Ovary (tissue), 9 donors: Measurements from ENCODE around the gene STX1A. TPM values are rescaled to one million over a fixed set of nuclear protein-coding genes. Genes with fewer than 3 reads are reported as not detected.

Experiments used
- DNase-seq, 5 donors: peaks; one replicate each; pipeline ENCODE4 v3.0.0-alpha.2; 2019 to 2020
- H3K27ac ChIP-seq, 2 donors: fragments of 200-600 bp; one replicate each; pipeline versions ENCODE4 v1.5.1 to v1.8.0; 2019 to 2022
- H3K27me3 ChIP-seq: fragments of 200-600 bp; one replicate; pipeline ENCODE4 v1.8.0; 2022
- H3K36me3 ChIP-seq: fragments of 200-600 bp; sonication (generic); one replicate; pipeline ENCODE4 v1.5.1; 2019
- H3K4me1 ChIP-seq: one replicate; pipeline ENCODE4 v1.8.1; 2013; ENCODE audit warnings: mild to moderate bottlenecking, moderate library complexity; ENCODE audit not compliant: insufficient read depth
- H3K4me3 ChIP-seq: fragments of 200-600 bp; sonication (generic); one replicate; pipeline ENCODE4 v1.5.1; 2017
- H3K9me3 ChIP-seq, 2 donors: fragments of 200-600 bp in 1 of 2; sonication (generic) in 1 of 2; one replicate each; pipeline versions ENCODE4 v1.5.1 to v1.8.1; 2013 to 2019; ENCODE audit warnings: mild to moderate bottlenecking in 1 of 2, moderate library complexity in 1 of 2
- EP300 ChIP-seq: sonication (generic); formaldehyde crosslinking; IDR thresholded peaks from one replicate; pipeline ENCODE4 v1.6.1; 2017; ENCODE audit warnings: antibody characterized with exemption
- POLR2A ChIP-seq: fragments of 450-650 bp; IDR thresholded peaks from one replicate; pipeline ENCODE4 v1.6.1; 2017; ENCODE audit warnings: antibody characterized with exemption, mild to moderate bottlenecking, moderate library complexity
- WGBS, 3 donors: extraction: QIAGEN DNeasy Blood & Tissue Kit in 1 of 3; methylation state at CpG; one replicate each; pipeline versions ENCODE4 v1.1.5 to v1.1.7; 2013 to 2017; 5-methylcytosine and 5-hydroxymethylcytosine counted together
- intact Hi-C, 4 donors: fragments of 100-400 bp; cut with DNase I; formaldehyde crosslinking; loops; one replicate each; pipeline versions ENCODE4 v1.11.0 to v1.15.1; 2022 to 2023
- polyA plus RNA-seq, 2 donors: library from polyadenylated mRNA; stranded (reverse); fragments of 200-250 nt in 1 of 2; fragments of 350-450 nt in 1 of 2; fragmentation: Illumina TruSeq in 1 of 2; extraction: RNeasy Lipid Tissue Mini Kit (QIAGEN cat#74804) in 1 of 2; gene quantifications; one replicate each; pipeline ENCODE4 v1.2.3, GENCODE V29; 2013 to 2014
- total RNA-seq, 7 donors: library from RNA; depleted of rRNA in 2 of 7; stranded (reverse); fragments of >200 nt in 2 of 7; fragmentation: NEBNext Ultra II Directional in 3 of 7; extraction: Animal tissue kit (Norgen Biotek cat#: 25700) in 3 of 7; gene quantifications; one replicate each; pipeline versions ENCODE4 v1.1.0 to v1.2.4, GENCODE V29; 2016 to 2023
- TF ChIP-seq, protein P1 (sequence below), 3 donors: fragments of 450-650 bp in 2 of 3; fragments of 200-600 bp in 1 of 3; IDR thresholded peaks; one replicate each; pipeline versions ENCODE4 v1.5.1 to v1.8.0; 2016 to 2022; ENCODE audit warnings: antibody characterized with exemption in 3 of 3, mild to moderate bottlenecking in 1 of 3
- donor health status: DM: no; HTN: no; CAD: no; lungs with moderate emphysema.
- donor health status: DM: no; HTN: no; CAD: no.
- donor health status: Bipolar disorder and iron deficiency.
- donor health status: DM: yes; HTN: yes; CAD: no.
- donor health status: DM: no; HTN: no; CAD: no.
- donor health status: DM: yes; HTN: yes; CAD: no.

STX1A gene
- total and polyA plus RNA-seq, 9 donors, result 1.6 to 11.3 (median 6.4) TPM

DNA sequence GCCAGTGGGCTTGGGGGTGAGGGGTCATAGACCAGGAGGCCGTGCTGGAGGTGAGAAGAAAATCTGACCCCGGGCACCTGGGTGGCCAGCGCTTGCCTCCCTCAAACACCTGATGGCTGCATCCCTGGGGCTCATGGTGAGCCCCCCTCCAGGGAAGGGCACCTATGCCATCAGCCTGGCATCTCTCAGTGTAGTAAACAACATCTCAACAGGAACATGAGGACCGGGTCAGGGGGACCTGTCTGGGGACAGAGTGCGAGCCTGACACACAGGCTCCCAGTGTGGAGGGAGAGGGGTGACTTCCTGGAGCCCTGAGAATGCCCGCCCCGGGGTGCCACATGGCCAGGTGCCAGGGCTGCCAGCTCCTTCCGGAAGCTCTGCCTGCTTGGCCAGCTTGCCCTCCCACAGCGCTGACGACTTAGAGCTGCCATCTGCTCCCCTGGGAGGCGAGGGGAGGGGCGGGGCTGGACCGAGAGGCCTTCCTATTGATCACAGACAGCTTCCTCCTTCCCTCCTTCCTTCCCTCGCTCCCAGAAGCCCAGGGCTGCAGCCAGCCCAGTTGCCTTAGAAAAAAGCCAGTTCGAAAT lies 12.3 kb downstream of the STX1A start:
- Histone ChIP-seq H3K9me3 (no peaks in the 10 kb centered on the region), H3K4me3 (no peak overlapping the region), H3K27ac (no peak overlapping the region), H3K36me3 (no peaks in the 10 kb centered on the region), H3K27me3 (no peaks in the 10 kb centered on the region), H3K4me1 (peaks cover 12% of the 10 kb centered on the region)
- intact Hi-C loops, result no loop called here
- WGBS, 3 donors, result 77 to 80% (median 79%) methylated on average over 13 to 15 of the region's 15 CpGs
- DNase-seq, result peak in 1 of 5 donors; percentile 43
- TF ChIP-seq EP300 (no peak), POLR2A (no peak)
- TF ChIP-seq, protein P1, sequence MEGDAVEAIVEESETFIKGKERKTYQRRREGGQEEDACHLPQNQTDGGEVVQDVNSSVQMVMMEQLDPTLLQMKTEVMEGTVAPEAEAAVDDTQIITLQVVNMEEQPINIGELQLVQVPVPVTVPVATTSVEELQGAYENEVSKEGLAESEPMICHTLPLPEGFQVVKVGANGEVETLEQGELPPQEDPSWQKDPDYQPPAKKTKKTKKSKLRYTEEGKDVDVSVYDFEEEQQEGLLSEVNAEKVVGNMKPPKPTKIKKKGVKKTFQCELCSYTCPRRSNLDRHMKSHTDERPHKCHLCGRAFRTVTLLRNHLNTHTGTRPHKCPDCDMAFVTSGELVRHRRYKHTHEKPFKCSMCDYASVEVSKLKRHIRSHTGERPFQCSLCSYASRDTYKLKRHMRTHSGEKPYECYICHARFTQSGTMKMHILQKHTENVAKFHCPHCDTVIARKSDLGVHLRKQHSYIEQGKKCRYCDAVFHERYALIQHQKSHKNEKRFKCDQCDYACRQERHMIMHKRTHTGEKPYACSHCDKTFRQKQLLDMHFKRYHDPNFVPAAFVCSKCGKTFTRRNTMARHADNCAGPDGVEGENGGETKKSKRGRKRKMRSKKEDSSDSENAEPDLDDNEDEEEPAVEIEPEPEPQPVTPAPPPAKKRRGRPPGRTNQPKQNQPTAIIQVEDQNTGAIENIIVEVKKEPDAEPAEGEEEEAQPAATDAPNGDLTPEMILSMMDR (IDR thresholded peaks at IDR 0.05), result no peak

DNA sequence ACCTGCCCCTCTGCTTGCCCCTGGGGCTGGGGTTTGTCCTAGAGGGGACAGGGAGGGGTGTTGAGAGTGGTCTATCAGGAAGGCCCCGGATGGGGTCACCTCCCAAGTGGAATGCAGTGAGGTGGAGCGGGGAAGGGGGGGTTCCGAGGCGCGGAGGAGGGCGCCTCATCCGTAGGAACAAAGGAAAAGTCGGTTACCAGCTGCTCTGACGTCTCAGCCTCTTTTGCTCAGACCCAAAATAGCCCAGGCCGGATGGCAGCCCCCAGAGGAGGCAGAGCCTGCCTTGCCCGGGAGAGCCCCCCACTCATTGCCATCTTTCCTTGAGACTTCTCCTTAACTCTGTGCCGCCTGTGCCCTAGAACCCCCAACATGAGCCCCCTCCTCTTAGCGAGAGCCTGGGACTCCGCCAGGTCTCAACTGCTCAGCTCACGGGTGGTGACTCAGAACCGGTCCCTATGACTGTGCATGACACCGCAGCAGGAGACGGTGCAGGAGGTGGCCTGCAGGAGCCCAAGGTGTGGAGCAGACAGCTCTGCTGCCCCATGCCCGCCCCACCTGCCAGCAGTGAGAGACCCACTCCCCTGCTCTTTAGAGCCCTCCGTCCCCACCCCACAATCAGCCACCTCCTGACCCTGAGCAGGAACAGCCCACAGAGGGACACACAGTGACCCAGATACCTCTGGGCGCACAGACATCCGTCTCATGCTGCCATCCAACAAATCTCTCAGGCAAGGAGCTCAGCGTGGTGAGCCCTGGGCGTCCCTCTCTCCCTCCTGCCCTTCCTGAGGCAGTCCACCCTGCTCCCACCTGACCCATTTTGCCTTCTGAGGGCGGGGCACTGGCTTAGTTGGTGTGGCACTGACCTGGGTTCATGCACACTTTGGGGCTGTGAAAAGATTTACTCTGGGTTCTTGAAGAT lies 13.1 kb downstream of the STX1A start:
- intact Hi-C loops, result no loop called here
- DNase-seq, result no peak
- TF ChIP-seq, protein P1 (IDR thresholded peaks at IDR 0.05), result no peak
- no peak for TF ChIP-seq POLR2A
- no peak for TF ChIP-seq EP300
- Histone ChIP-seq H3K4me3 (no peak overlapping the region), H3K9me3 (no peaks in the 10 kb centered on the region), H3K4me1 (peaks cover 12% of the 10 kb centered on the region), H3K27me3 (no peaks in the 10 kb centered on the region), H3K27ac (no peak overlapping the region), H3K36me3 (no peaks in the 10 kb centered on the region)
- WGBS, 3 donors, result 82 to 88% (median 85%) methylated on average over 25 of the region's 25 CpGs

DNA sequence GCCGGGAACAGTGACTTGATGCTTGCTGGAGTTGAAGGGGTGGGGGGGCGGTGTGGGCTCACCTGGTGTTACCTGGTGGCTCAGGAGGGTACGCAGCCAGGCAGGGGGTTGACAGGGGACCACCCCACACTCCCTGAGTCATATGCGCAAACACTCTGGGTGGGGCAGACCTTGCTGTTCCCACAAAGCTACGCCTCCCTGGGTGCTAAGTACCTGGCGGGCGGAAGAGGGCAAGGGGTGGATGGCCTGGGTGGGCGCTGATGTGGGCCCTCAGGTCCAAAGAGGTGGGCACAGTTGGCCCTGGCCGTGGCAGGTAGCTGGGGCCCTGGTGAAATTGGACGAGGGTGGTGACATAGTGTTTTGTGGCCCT lies 13.9 kb downstream of the STX1A start:
- Histone ChIP-seq H3K4me1 (peaks cover 12% of the 10 kb centered on the region), H3K4me3 (no peak overlapping the region), H3K9me3 (no peaks in the 10 kb centered on the region), H3K27ac (no peak overlapping the region), H3K27me3 (no peaks in the 10 kb centered on the region), H3K36me3 (no peaks in the 10 kb centered on the region)
- DNase-seq, result no peak
- intact Hi-C loops, result no loop called here
- 87 to 92% (median 88%) methylated on average over 10 of the region's 10 CpGs for WGBS, 3 donors
- TF ChIP-seq, protein P1 (IDR thresholded peaks at IDR 0.05), result no peak

DNA sequence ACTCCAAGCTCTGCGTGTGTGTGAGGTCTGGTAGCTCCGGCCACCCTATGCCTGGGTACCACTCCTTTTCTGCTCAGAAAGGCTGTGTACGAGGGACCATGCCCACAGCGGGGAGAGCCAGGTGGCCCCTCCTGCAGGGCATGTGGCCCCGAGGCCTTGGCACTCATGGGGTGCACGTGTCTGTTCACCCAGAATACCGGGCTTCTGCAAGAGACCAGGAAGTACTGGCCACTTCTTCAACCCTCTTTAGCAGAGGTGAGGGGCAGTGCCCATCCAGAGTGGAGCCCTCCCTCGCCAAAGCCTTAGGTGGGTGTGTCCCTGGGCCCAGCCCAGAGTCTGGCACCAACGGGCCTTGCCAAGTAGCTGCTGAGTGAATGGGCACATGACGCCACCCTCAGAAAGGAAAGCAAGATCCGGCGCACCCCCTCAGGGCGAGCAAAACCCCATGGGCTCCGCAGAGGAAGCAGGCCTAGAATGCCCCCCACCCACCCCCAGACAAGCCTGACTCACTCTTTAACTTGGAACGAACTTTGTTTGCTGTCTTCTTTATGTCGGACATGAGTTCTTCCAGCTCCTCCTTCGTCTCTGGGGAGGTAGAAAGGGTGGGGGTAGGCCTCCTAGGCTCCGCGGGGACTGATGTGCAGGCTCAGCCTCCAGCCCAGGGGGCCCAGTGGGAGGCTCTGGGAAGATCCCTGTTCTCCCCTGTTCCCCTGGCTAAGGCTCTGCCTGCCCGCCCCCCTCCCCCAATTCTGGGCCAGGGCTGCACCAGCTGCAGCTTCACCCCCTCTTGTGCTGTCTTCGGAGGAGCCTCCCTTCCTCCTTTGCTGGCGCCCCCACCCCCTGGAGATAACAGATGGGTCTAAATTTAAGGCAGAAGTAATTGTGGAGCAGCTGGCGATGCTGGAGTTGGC lies 14.6 kb downstream of the STX1A start:
- Histone ChIP-seq H3K9me3 (no peaks in the 10 kb centered on the region), H3K4me3 (no peak overlapping the region), H3K27ac (peak overlapping the region in 1 of 2 donors; percentile 73), H3K27me3 (no peaks in the 10 kb centered on the region), H3K4me1 (peaks cover 12% of the 10 kb centered on the region), H3K36me3 (no peaks in the 10 kb centered on the region)
- DNase-seq, result peak in 2 of 5 donors; percentile 41 to 55
- WGBS, 3 donors, result 48 to 53% (median 52%) methylated on average over 22 to 23 of the region's 23 CpGs
- intact Hi-C loops, result no loop called here
- TF ChIP-seq, protein P1 (IDR thresholded peaks at IDR 0.05), result no peak
- TF ChIP-seq POLR2A, result no peak
- no peak for TF ChIP-seq EP300
